ENCODE results near the gene MED12. TPM values are rescaled to one million over a fixed set of nuclear protein-coding genes. Genes with fewer than 3 reads are reported as not detected.

The MED12 gene
- total RNA-seq, 4 donors from 2014 or later: 29.0 to 74.4 (median 36.0) TPM

DNA sequence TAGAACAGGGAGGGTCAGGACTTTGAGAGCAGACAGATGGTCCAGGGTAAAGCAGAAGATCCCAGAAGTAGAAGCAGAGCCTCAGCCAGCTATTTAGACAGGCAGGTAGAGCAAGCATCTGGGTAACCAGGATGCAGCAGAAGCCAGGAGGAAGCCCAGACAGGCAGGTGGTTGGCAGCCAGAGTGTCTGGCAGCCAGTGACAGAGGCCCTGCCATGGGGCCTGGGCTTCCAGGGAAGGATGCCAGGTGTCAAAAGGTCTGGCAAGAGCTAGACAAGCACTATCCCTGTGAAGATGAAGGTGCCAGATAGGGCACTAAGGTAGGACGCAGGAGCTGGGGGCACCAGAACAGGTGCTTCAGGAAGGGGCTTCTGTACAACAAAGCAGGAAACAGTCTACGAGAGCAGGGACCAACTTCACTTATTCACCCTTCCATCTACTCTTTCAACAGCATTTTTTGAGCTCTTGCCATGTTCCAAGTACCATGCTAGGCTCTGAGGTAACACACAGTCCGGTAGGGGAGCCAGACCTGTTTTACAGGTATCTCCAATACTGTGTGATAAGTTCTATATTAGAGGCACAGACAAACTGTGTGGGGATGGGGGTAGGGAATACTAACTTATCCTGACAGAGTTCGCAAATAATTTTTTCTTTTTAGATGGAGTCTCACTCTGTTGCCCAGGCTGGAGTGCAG, 66.6 kb downstream of the MED12 start:
- DNase-seq (ENCODE audit: low spot score): no peak
- ATAC-seq (ENCODE audit: low FRiP score): no peak
- TF ChIP-seq, protein P1, sequence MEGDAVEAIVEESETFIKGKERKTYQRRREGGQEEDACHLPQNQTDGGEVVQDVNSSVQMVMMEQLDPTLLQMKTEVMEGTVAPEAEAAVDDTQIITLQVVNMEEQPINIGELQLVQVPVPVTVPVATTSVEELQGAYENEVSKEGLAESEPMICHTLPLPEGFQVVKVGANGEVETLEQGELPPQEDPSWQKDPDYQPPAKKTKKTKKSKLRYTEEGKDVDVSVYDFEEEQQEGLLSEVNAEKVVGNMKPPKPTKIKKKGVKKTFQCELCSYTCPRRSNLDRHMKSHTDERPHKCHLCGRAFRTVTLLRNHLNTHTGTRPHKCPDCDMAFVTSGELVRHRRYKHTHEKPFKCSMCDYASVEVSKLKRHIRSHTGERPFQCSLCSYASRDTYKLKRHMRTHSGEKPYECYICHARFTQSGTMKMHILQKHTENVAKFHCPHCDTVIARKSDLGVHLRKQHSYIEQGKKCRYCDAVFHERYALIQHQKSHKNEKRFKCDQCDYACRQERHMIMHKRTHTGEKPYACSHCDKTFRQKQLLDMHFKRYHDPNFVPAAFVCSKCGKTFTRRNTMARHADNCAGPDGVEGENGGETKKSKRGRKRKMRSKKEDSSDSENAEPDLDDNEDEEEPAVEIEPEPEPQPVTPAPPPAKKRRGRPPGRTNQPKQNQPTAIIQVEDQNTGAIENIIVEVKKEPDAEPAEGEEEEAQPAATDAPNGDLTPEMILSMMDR (IDR thresholded peaks at IDR 0.05): no peak

DNA sequence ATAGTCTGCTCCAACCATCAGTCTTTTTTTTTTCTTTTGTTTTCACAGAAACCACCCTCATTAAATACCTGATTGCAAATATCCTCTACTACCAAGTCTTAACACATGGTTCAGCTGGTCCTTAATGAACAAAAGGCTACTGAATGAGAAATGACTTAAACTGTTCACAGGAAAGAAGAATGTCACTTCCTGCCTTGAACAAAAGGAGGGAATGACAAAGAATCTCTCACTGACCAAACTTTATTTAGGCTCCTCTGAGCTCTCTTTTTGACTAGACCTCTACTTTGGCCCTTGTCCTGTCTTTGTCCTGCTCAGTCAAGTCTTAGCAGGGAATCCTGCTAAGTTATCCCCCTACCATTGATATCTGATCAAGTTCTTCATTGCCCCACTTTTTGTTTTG, 72.9 kb downstream of the MED12 start:
- no peak for ATAC-seq (ENCODE audit: low FRiP score)
- DNase-seq (ENCODE audit: low spot score): no peak
- TF ChIP-seq, protein P1 (IDR thresholded peaks at IDR 0.05): no peak

Small RNA genes lying within 50 kb of the gene (small RNA-seq; reads per million reads assigned to genes)
- gene CXorf65: not detected

Other genes starting within 250 kb of the MED12 start
- gene TEX11, start 209.9 kb upstream of the MED12 start, total RNA-seq: not detected
- under 1 TPM in 1 of 4 donors, not detected in 3; 0.47 TPM for gene SLC7A3, start 187.5 kb upstream of the MED12 start, total RNA-seq
- 10 to 100 TPM; 34.9 to 53.4 (median 43.7) TPM for gene SNX12, start 50.3 kb upstream of the MED12 start, total RNA-seq
- 10 to 100 TPM; 13.8 to 23.8 (median 20.1) TPM for gene FOXO4, start 22.7 kb upstream of the MED12 start, total RNA-seq
- not detected for gene CXorf65, start 11.9 kb upstream of the MED12 start, total RNA-seq
- gene IL2RG, start 7.0 kb upstream of the MED12 start, total RNA-seq: 10 to 100 TPM in 3 of 4 donors, 1 to 10 TPM in 1; 8.3 to 30.9 (median 15.6) TPM
- gene NLGN3, start 26.2 kb downstream of the MED12 start, total RNA-seq: 1 to 10 TPM in 2 of 4 donors, under 1 TPM in 2; 0.25 to 1.7 (median 0.87) TPM
- under 1 TPM in 1 of 4 donors, not detected in 3; 0.31 TPM for gene GJB1, start 104.6 kb downstream of the MED12 start, total RNA-seq
- 10 to 100 TPM in 2 of 4 donors, 1 to 10 TPM in 2; 3.8 to 14.8 (median 11.2) TPM for gene ZMYM3, start 135.5 kb downstream of the MED12 start, total RNA-seq
- gene NONO, start 165.0 kb downstream of the MED12 start, total RNA-seq: 100 to 1,000 TPM; 180 to 262 (median 199) TPM
- 1 to 10 TPM in 3 of 4 donors, under 1 TPM in 1; 0.74 to 5.4 (median 1.3) TPM for gene ITGB1BP2, start 183.2 kb downstream of the MED12 start, total RNA-seq
- gene TAF1, start 247.8 kb downstream of the MED12 start, total RNA-seq: 10 to 100 TPM; 26.3 to 74.2 (median 38.2) TPM